Measurements from ENCODE around the gene SLC9A3.

SLC9A3 gene

GRCh38 chr5:490116-491106 is 33.8 kb downstream of the SLC9A3 start:
- Histone ChIP-seq H3K9me3 (ENCODE audit: control insufficient read depth, insufficient read depth, low read depth, low read length) (no peaks in the 10 kb centered on the region), H3K27ac (ENCODE audit: extremely low read depth, low read depth, low read length) (no peak overlapping the region), H3K4me1 (ENCODE audit: control insufficient read depth, insufficient read depth, low read length) (no peaks in the 10 kb centered on the region), H3K4me3 (ENCODE audit: low read depth, low read length) (no peak overlapping the region), H3K36me3 (ENCODE audit: control insufficient read depth in 2 of 2, insufficient read depth in 1 of 2, low read length in 2 of 2) (no peaks in the 10 kb centered on the region)
- CTCF ChIA-PET, result no interaction called here
- POLR2A ChIA-PET, result interaction anchor here (1.3 kb wide), 1 partner anchor 13 kb away, joined by 4 read pairs; no protein-coding TSS in a partner anchor
- TF ChIP-seq ZNF830 (tag by site-specific recombination; IDR thresholded peaks at IDR 0.05; ENCODE audit: low read depth) (no peak), ZNF292 (tag by site-specific recombination; IDR thresholded peaks at IDR 0.05; ENCODE audit: borderline replicate concordance, low read depth) (no peak), ZNF529 (tag by site-specific recombination; IDR thresholded peaks at IDR 0.05; ENCODE audit: insufficient replicate concordance) (no peak), ZNF624 (tag by site-specific recombination; IDR thresholded peaks at IDR 0.05) (no peak), ZNF148 (tag by site-specific recombination; IDR thresholded peaks at IDR 0.05; ENCODE audit: borderline replicate concordance) (no peak), ZNF555 (tag by site-specific recombination; conservative IDR thresholded peaks at IDR 0.05) (no peak), ZNF561 (tag by site-specific recombination; IDR thresholded peaks at IDR 0.05; ENCODE audit: borderline replicate concordance) (no peak), ZFP3 (tag by site-specific recombination; IDR thresholded peaks at IDR 0.05; ENCODE audit: low read depth) (no peak), ZNF76 (tag by site-specific recombination; IDR thresholded peaks at IDR 0.05; ENCODE audit: borderline replicate concordance, low read depth) (no peak), PRDM4 (tag by site-specific recombination; IDR thresholded peaks at IDR 0.05) (no peak), GLI4 (tag by site-specific recombination; IDR thresholded peaks at IDR 0.05) (no peak), MZF1 (tag by site-specific recombination; IDR thresholded peaks at IDR 0.05; ENCODE audit: borderline replicate concordance) (no peak), ZNF280D (tag by site-specific recombination; IDR thresholded peaks at IDR 0.05) (no peak), ZBTB8A (tag by site-specific recombination; IDR thresholded peaks at IDR 0.05) (no peak), ZNF549 (tag by site-specific recombination; IDR thresholded peaks at IDR 0.05) (no peak), ZNF792 (tag by site-specific recombination; IDR thresholded peaks at IDR 0.05) (no peak)
